HT-29 (cell line): ENCODE measurements around the gene DERA. TPM values are rescaled to one million over a fixed set of nuclear protein-coding genes. Genes with fewer than 3 reads are reported as not detected.
A peak's percentile ranks its signal among the peaks of the same experiment; 100 is the strongest.
"Not testable (repeated sequence)": the region's sequence is repeated elsewhere in the genome, so short reads cannot be mapped to it uniquely, and the experiment has no call there.

Experiments used
- DNase-seq: peaks from one replicate; pipeline ENCODE4 v3.0.0-alpha.2; 2015; ENCODE audit warnings: low spot score
- total RNA-seq: library from RNA; depleted of rRNA; stranded (reverse); fragments of >200 nt; shearing (Covaris generic); gene quantifications from 2 replicates; pipeline ENCODE4 v1.2.3, GENCODE V29; 2014

The DERA gene
- total RNA-seq, 1 experiment from 2014 or later: 38.0 TPM

DNA sequence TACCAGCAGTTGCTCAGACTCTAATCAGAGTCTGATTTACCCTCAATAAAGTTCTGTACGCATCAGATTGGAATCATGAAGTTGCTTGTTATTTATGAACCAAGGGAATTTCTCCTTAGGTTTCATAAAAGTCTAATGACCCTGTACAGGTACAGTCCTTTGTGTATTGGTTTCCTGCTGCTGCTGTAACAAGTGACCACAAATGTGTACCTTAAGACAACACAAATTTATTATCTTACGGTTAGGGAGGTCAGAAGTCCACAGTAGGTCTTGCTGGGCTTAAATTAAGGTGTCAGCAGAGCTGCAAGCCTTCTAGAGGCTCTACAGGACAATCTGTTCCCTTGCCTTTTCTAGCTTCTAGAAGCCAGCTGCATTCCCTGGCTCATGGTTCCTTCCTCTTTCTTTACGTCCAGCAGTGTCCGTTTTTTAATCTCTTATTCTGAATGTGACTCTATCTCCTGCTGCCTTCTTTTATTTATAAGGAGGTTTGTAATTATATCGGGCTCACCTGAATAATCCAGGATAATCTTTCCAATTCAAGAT, 6.7 kb upstream of the DERA start:
- no peak for DNase-seq

DNA sequence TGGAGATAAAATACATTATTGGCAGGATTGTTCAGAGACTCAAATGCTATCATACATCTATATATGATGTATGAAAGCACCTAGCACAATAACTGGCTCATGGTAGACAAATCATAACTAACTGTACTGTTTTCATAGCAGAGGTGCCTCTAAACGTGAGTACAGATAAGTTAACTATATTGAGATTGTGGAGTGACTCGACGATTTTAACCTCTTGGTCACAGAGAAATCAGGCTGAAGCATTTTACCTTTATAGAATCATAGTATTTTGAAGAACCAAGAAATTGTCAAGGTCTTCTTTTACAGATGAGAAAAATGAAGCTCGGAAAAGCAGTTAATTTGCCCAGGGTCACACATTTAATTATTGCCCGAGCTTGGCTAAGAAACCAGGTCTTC, 666 bp upstream of the DERA start:
- DNase-seq: peak; percentile 12

DNA sequence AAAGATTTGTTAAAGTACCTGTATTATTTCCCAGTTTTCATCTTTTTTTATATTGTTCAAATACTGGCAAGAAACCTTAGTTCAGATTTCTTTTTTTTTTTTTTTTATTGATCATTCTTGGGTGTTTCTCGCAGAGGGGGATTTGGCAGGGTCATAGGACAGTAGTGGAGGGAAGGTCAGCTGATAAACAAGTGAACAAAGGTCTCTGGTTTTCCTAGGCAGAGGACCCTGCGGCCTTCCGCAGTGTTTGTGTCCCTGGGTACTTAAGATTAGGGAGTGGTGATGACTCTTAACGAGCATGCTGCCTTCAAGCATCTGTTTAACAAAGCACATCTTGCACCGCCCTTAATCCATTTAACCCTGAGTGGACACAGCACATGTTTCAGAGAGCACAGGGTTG, 799 bp downstream of the DERA start:
- not testable (repeated sequence) for DNase-seq

DNA sequence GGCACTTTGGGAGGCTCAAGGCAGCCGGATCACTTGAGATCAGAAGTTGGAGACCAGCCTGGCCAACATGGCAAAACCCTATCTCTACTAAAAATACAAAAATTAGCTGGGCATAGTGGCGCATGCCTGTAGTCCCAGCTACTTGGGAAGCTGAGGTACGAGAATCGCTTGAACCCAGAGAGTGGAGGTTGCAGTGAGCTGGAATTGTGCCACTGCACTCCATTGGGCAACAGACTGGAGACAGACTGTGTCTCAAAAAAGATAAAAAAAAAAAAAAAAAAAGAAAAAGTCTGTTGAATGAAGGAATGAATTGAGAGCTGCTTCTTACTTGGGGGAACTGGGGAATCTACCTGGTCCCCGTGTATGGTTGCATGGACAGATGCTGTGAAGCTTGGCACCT, 3.0 kb downstream of the DERA start:
- not testable (repeated sequence) for DNase-seq

DNA sequence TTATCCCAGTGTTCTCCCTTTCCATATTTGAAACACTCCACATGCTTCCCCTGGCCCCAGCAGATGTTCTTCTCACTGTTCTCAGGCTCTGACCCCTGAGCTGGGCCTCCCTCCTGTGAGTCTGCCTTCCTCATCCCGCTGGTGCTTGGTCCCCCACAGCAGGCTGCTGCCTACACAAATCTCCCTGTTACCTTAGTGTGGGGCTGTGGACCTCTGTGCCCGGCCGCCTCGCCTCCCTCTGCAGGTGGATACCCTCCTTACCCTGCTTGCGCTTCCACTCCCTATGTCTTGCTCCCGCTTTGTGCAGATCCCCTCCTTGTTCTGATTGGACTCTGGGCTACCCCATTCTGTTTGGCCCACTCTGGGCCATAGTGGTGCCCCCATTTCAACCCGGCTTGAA, 6.9 kb downstream of the DERA start:
- DNase-seq: no peak

DNA sequence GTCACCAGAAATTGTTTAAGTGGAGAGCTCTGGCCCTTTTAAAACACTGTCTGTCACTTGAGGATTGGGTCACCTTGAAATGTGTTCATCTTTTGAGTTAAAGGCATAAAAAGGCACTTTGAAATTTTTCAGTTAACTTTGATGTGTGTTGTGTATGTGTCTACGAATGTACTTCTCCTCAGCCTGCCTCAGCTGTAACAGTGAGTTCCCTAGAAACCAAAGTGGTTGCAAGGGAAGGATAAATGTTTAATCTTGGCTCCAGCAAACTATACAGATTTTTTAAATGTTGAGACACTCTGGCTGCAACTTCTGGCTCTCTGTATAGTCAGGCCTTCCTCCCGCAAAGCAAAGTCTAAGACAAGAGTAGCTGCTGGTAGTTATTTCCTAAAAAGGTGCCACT, 8.3 kb downstream of the DERA start:
- DNase-seq: no peak

DNA sequence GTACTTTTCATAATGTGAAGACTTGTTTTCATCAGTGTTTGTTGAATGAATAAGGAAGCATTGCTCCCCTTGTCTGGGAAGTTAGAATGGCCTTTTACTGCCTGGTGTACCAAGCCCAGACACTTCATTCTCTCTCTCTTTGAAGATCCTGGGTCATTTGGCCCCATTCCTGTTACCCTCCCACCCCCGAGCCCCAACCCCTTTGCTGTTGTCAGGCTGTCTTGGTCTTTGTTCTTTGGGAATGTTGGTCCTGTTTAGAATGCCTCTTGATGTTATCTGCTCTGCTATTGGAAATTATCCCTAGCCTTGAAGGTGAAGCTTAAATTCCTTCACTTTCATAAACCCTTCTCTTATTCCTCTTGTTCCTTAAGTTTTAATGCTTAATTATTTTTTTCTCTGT, 13.8 kb downstream of the DERA start:
- DNase-seq: no peak

DNA sequence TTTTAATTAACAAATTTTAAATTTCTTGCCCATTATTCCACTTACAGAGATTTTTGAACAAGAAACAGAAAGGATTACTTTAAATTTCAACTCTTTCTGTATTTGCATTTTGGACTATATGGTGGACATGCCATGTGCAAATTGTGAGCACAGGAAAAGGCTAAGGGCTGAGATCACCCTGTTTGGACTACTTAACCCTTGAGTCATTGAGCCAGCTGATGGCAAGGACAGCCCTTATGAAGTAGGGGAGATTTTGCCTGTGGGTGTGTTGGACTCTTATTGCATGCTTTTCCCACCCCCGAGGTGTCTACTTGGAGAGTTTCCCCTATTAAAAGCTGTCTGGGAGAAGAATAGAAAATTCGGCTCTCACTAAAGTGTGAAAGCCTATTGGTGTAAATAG, 17.2 kb downstream of the DERA start:
- no peak for DNase-seq

DNA sequence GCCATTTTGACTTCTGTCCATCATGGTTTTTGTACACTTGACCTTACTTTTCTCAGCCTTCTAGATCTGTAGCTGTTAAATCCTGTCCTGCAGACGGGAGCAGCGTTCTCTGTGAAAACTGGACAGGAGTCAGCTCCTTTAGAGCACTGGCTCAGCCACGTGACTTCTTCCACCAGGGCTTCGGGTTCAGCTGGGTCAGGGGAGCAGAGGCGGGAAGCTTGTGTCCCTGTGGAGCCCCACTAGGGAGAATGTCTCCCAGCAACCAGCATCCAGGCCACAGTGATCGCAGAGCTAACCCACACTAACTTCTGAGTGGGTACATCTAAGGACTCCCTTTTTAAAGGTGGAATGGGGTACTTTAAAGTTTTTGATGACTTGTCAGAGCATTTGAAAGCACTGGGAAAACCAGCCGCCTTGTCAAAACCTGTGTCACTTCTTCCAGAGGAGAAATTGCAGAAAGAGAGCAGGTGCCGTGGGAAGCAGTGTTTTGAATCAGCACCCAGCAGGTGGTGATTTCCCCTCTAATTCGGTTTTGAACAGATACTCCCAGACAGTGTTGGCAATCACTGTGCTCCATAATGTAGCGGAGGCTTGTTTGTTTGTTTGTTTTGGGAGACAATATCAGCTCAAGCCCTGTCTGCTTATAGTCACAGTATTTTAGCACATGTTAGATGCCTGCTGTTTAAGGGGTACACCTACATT, 17.9 kb downstream of the DERA start:
- no peak for DNase-seq

DNA sequence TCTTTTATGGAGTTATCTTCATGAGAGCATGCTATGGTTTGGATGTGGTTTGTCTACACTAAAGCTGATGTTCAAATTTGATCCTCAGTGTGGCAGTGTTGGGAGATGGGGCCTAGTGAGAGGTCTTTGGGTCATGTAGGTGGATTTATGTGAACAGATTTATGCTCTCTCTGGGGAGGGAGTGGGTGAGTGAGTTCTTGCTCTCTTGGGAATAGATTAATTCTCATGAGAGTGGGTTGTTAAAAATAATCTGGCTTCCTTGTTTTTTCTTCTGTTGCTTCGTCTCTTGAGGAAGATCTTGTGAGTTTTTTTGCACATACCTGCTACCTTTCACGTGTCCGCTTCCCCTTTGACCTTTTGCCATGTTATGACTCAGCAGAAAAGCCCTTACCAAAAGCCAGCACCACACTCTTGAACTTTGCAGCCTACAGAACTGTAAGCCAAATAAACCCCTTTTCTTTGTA, 20.5 kb downstream of the DERA start:
- DNase-seq: peak; percentile 49

DNA sequence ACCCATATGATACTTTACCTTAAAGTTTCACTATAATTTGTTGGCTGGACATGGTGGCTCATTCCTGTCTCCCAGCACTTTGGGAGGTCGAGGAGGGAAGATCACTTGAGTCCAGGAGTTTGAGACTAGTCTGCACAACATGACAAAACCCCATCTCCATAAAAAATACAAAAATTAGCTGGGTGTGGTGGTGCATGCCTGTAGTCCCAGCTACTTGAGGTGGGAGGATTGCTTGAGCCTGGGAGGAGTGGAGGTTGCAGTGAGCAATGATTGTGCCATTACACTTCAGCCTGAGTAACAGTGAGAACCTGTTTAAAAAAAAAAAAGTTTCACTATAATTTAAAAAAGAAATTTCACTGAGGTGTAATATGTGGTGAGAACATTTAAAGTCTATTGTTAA, 21.2 kb downstream of the DERA start:
- no peak for DNase-seq

DNA sequence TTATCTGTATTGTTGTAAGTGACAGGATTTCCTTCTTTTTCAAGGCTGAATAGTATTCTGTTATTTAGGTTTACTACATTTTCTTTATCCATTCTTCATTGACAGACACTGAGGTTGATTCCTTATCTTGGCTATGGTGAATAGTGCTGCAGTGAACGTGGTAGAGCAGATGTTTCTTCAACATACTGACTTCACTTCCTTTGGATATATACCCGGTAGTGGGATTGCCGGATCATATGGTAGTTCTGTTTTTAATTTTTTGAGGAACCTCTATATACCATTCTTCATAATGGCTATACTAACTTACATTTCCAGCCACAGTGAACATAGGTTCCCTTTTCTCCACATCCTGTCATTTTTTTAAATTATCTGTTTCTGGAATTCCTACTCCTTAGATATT, 21.8 kb downstream of the DERA start:
- DNase-seq: no peak

DNA sequence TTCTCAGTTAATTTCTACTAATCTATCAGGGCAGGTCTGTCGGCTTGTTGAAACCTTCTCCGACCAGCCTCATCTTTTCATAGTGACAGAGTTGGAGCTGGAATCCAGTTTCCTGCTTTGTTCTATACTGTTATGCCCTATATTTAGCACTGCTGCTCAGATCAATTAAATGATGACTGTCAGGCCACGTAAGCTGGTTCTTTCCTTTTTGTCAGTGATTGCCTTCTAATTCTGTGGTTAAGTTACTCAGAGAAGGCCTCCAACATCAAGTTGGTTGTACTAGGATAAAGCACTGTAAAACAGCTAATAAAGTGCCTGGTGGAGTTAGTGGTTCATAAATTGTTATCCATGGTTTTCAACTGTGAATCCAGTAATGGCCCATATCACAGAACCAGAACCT, 22.6 kb downstream of the DERA start:
- DNase-seq: no peak

DNA sequence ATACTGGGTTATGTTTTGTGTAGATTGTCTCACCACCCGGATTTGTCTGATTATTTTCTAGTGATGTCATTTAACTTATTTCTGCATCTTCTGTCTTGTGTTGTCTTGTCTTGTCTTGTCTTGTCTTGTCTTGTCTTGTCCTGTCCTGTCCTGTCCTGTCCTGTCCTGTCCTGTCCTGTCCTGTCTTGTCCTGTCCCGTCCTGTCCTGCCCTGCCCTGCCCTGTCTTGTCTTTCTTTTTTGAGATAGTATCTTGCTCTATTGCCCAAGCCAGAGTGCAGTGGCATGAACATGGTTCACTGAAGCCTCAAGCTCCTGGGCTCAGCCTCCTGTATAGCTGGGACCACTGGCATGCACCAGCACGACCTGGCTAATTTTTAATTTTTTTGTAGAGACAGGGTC, 25.6 kb downstream of the DERA start:
- no peak for DNase-seq

DNA sequence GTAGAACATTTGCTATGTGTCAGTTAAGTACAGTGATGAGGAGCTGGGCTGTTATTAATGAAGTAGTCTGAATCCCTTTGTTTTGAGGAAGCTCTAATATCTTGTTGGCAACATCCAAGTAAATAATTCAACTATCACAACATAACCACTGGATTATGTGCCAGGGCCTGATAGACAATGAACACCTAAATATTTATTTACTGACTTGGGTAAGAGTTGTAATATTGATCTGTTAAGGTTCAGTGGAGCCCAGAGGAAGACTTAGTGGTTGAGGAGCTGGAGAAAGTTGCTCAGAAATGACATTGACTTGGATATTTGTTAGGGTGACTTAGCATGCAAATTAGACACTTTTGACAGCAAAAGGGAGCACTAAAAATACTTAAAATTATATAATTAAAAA, 26.8 kb downstream of the DERA start:
- DNase-seq: no peak

DNA sequence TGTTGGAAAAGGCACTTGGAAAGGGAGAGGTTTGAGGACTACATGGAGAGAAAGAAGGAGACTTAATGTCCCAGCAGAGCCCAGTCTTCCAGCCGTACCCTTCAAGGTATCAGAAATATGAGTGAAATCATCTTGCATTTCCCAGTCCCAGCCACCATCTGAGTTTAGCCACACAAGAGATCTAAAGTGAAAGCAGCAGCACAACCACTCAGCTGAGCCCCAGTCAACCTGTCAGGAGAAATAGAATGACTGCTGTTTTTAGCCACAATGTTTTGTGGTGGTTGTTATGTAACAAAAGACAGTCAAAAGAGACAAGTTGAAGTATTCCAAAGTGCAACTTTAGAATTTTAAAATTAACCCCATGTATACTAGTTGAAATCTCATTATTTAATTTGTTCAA, 28.0 kb downstream of the DERA start:
- DNase-seq: no peak

DNA sequence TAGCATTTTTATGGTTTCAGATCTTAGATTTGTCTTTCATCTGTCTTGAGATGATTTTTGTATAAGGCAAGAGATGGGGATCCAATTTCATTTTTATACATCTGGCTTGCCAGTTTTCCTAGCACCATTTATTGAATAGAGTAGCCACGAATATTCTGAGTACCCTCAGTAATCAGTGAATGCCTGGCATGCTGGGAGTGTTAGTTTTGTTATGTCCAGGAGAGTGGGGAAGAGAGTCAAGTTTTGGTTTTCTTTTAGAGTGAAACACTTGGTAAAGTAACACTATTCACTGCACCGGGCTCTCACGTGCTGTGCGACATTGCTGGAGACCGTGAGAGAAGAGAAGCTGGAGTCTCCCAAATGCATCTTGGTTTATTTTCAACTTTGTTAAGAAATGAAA, 31.3 kb downstream of the DERA start:
- no peak for DNase-seq

DNA sequence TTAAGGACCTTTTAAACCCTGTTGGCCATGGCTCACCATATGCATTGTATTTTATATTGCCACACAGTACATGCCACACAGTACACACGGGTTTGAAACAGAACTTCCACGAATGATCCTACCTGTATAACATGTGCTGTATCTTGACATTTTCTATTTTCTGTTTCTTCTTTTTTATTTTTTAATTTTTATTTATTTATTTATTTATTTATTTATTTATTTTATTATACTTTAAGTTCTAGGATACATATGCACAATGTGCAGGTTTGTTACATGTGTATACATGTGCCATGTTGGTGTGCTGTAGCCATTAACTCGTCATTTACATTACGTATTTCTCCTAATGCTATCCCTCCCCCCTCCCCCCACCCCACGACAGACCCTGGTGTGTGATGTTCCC, 32.4 kb downstream of the DERA start:
- DNase-seq: not testable (repeated sequence)

DNA sequence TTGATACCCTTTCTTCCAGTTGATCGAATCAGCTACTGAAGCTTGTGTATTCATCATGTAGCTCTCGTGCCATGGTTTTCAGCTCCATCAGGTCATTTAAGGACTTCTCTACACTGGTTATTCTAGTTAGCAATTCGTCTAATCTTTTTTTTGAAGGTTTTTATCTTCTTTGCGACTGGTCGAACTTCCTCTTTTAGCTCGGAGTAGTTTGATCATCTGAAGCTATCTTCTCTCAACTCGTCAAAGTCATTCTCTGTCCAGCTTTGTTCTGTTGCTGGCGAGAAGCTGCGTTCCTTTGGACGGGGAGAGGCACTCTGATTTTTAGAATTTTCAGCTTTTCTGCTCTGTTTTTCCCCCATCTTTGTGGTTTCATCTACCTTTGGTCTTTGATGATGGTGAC, 37.3 kb downstream of the DERA start:
- not testable (repeated sequence) for DNase-seq

DNA sequence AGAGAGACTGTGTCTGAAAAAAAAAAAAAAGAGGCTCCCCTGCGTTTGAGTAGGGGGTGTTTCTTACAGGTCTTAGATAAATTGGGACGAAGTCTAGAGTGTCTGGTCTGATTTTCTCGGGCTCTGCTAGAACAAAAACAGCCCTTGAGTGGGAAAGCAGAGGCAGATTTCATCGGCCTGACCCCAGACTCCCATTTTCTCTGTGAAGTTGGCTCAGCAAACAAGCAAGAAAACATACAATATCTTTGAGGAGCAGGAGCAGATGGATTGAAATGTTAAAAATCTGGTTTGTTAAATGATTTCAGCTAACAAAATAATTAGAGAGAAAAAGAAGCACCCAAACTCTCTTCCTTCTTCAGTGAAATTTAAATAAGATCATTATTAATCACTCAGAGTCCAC, 44.1 kb downstream of the DERA start:
- no peak for DNase-seq

DNA sequence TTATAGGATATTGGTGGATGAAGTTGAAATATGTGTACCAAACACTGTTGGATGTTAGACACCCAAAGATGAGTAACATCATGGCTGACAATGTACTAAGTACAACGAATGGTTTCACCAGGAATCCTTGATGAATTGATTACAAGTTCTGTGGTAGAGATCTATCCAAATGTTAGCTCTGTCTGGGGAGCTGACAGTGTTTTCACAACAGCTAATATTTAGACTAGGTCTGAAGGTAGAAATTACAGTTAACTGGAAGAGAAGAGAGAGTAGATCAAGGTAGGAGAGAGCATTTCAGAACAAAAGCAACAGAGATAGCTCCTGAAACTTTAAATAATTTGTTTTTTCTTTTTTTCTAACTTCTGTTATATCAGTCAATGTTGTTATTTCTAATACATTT, 44.9 kb downstream of the DERA start:
- no peak for DNase-seq

DNA sequence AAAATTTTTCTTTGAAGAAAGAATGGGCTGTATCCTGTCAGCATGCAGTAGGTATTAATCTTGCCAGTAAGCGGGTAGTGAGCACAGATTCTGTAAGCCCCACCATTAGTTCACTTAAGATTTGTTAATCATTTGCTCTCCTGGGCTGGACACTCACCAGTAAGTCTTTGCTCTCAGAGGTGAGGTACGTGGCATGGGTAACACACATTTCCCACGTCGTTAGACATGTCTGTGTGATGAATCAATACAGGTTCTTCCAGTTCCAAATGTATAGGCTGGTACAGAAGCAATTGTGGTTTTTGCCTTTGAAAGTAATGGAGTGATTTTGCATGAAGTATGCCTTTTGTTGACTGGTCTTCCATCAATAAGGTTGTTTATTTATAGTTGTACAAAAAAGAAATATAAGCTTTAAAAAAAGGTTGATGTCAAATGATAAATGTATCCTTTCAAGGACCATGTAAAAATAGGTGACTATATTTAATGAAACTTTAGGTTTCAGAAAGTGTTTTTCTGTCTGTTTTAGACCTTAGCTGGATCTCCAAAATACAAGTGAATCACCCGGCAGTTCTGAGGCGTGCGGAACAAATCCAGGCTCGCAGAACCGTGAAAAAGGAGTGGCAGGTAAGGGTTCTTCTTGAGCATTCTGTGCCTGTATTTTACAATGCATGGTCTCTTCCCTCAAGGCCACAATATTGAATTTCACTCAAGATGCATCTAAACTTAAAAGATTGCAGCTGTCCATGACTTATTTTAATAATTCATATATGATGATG, 45.5 kb downstream of the DERA start:
- DNase-seq: peak; percentile 91

DNA sequence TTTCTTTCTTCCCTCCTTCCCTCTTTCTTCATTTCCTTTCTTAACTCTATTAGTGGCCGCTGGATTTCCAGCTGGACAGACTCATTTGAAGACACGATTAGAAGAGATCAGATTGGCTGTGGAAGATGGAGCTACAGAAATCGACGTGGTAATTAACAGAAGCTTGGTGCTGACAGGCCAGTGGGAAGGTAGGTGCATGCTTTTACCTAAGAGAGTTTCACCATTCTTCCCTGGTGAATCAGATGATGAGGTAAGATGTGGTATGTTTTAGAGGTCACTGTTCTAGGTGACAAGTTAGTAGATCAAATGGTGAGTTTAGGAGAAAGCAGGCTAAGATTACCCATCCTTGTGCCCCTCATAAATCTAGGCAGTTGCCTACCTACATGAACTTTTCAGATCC, 51.6 kb downstream of the DERA start:
- DNase-seq: peak; percentile 35
